ENCODE data around the gene FOXK2.

The FOXK2 gene

GRCh38 chr17:82602986-82603710, 83.6 kb downstream of the FOXK2 start:
- ChIA-PET POLR2A (ENCODE audit: low non-redundant PET) (no interaction called here), CTCF (interaction anchor here (0.6 kb wide), 1 partner anchor 303 kb away, joined by 5 read pairs; no protein-coding TSS in a partner anchor)
- TF ChIP-seq CTCF (conservative IDR thresholded peaks at IDR 0.05; ENCODE audit: low read depth): no peak
- no peak for DNase-seq (ENCODE audit: low spot score)
- no peak overlapping the region for H3K27ac ChIP-seq

DNA sequence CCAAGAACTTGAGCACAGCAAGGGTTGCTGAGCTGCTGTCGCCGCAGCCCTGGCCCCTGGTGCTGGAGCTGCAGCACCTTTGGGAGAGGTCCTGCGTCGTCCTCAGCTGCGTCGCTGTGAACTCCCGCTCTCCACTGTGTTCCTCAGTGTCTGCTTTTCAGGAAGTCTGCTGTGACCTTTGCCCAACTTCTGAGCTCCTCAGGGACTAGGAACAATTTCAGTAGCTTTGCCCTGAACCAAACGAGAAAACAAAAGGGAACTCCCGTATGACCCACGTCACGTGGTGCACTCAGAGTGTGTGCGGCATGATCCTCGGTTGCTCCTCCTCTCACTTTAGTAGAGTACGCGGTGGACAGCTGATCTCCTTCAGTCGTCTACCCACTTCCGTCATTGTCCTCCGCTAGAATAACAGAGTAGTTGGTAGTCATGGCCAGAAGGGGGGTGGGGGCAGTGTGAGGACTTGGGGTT, 84.5 kb downstream of the FOXK2 start:
- H3K27ac ChIP-seq: peak overlapping the region; percentile 70
- CTCF ChIA-PET: no interaction called here
- POLR2A ChIA-PET (ENCODE audit: low non-redundant PET): no interaction called here
- TF ChIP-seq CTCF (conservative IDR thresholded peaks at IDR 0.05; ENCODE audit: low read depth): no peak
- DNase-seq (ENCODE audit: low spot score): no peak

DNA sequence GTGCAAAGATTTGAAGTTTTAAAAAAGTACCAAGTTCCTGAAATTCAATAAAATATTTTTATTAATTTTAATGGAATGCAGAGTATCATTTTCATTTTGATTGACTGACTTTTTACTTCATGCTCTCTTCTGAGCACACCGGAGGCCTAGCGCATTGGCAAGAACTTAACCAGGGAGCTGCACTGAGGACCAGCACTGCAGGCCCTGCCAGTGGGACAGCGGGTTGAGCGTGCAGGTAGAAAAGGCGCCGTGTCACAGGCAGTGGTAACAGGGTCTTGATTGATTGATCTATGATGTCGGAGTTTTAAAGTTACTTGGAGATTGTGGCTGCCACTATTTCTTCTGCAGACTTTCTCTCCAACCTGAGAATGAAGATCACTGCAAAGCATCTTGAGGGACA, 85.0 kb downstream of the FOXK2 start:
- ChIA-PET POLR2A (ENCODE audit: low non-redundant PET) (no interaction called here), CTCF (no interaction called here)
- DNase-seq (ENCODE audit: low spot score): no peak
- peak overlapping the region; percentile 70 for H3K27ac ChIP-seq
- no peak for TF ChIP-seq CTCF (conservative IDR thresholded peaks at IDR 0.05; ENCODE audit: low read depth)

GRCh38 chr17:82605939-82606600, 86.5 kb downstream of the FOXK2 start:
- ChIA-PET POLR2A (ENCODE audit: low non-redundant PET) (no interaction called here), CTCF (interaction anchor here (0.6 to 0.7 kb wide), 2 partner anchors 252 to 305 kb away, joined by 3 read pairs; no protein-coding TSS in a partner anchor)
- no peak for DNase-seq (ENCODE audit: low spot score)
- no peak for TF ChIP-seq CTCF (conservative IDR thresholded peaks at IDR 0.05; ENCODE audit: low read depth)
- peak overlapping the region; percentile 70 for H3K27ac ChIP-seq

- POLR2A ChIA-PET (ENCODE audit: low non-redundant PET): no interaction called here
- TF ChIP-seq CTCF (conservative IDR thresholded peaks at IDR 0.05; ENCODE audit: low read depth): no peak
- DNase-seq (ENCODE audit: low spot score): no peak
- CTCF ChIA-PET: no interaction called here
- H3K27ac ChIP-seq: peak overlapping the region; percentile 13; the same call in 1 of the 2 replicates
These were observed 89.3 kb downstream of the FOXK2 start for GRCh38 chr17:82608816-82609215.

GRCh38 chr17:82609655-82610054, 90.1 kb downstream of the FOXK2 start:
- no peak overlapping the region for H3K27ac ChIP-seq
- ChIA-PET CTCF (interaction anchor here (0.5 kb wide), 1 partner anchor 10 kb away, joined by 5 read pairs; no protein-coding TSS in a partner anchor), POLR2A (ENCODE audit: low non-redundant PET) (no interaction called here)
- TF ChIP-seq CTCF (conservative IDR thresholded peaks at IDR 0.05; ENCODE audit: low read depth): no peak
- DNase-seq (ENCODE audit: low spot score): no peak

Measured in RWPE1 (cell line).